ENCODE measurements around the gene HCN1. TPM values are rescaled to one million over a fixed set of nuclear protein-coding genes. Genes with fewer than 3 reads are reported as not detected.

HCN1 gene
- total and polyA plus RNA-seq, 2 of the 8 experiments (the other 6 are each of a cell fraction or from before 2014, with no cell fraction given), result 1.1 to 6.7 TPM

- TF ChIP-seq ATF2 (IDR thresholded peaks at IDR 0.05; ENCODE audit: low read length) (peak; percentile 78; the same call in 1 of the 2 replicates), SP1 (IDR thresholded peaks at IDR 0.05; ENCODE audit: low read depth, low read length) (peak; percentile 77), SAP30 (IDR thresholded peaks at IDR 0.05; ENCODE audit: insufficient read depth, insufficient replicate concordance, low read length) (no peak), ATF3 (IDR thresholded peaks at IDR 0.05; ENCODE audit: insufficient read depth, low read depth, low read length) (no peak), YY1 (IDR thresholded peaks at IDR 0.05; ENCODE audit: low read depth, low read length) (0 out of 2 replicates have a peak, but pooled peaks have one; percentile 45), CREB1 (IDR thresholded peaks at IDR 0.05) (no peak; the same call in 1 of the 2 replicates), TCF12 (IDR thresholded peaks at IDR 0.05; ENCODE audit: low read depth, low read length) (peak; percentile 86; the same call in 1 of the 2 replicates), TAF7 (optimal IDR thresholded peaks at IDR 0.05; ENCODE audit: borderline replicate concordance, low read depth, low read length) (no peak), KDM5A (IDR thresholded peaks at IDR 0.05; ENCODE audit: low read length) (no peak), KDM4A (IDR thresholded peaks at IDR 0.05; ENCODE audit: low read depth, low read length, severe bottlenecking) (no peak), POLR2A (IDR thresholded peaks at IDR 0.05; ENCODE audit: control extremely low read depth in 1 of 2, low read depth in 2 of 2, low read length in 2 of 2) (0 out of 3 replicates have a peak, but pooled peaks of 1 of the 2 experiments have one; percentile 27), USF2 (IDR thresholded peaks at IDR 0.05; ENCODE audit: low read length) (no peak), MAFK (IDR thresholded peaks at IDR 0.05; ENCODE audit: low read depth, low read length) (no peak), BCL11A (IDR thresholded peaks at IDR 0.05; ENCODE audit: low read depth in 2 of 2, low read length in 2 of 2) (peak; percentile 42 to 83), ASH2L (IDR thresholded peaks at IDR 0.05; ENCODE audit: low read length) (peak; percentile 71), TEAD4 (IDR thresholded peaks at IDR 0.05; ENCODE audit: low read depth, low read length) (no peak; the same call in 1 of the 2 replicates), JUN (IDR thresholded peaks at IDR 0.05; ENCODE audit: low read depth, low read length) (no peak), EP300 (IDR thresholded peaks at IDR 0.05; ENCODE audit: borderline replicate concordance in 1 of 2, low read depth in 2 of 2, low read length in 2 of 2) (peak in 1 of 2 experiments; percentile 91; a peak in 1 of 3 replicates), CTCF (IDR thresholded peaks at IDR 0.05; ENCODE audit: control extremely low read depth in 1 of 3, insufficient read depth in 1 of 3, low read depth in 1 of 3, low read length in 3 of 3) (no peak)
Observed at GRCh38 chr5:45205403-45205961, 490.7 kb downstream of the HCN1 start (continued).

All from H1 (cell line).